Endothelial cell of umbilical vein (primary cell): ENCODE measurements around the gene DHDDS. TPM values are rescaled to one million over a fixed set of nuclear protein-coding genes. Genes with fewer than 3 reads are reported as not detected.

ENCODE experiments used
- BruUV-seq: library from RNA; stranded (reverse); fragments of 400-500 nt; replicated peaks from 2 replicates; lab custom pipeline; 2021; lab: Mats Ljungman, UMichigan
- CTCF ChIA-PET: fragments of 300-600, 350-600 bp; sonication (Branson Sonifier 250); formaldehyde crosslinking; loops from one replicate; lab custom pipeline; 2021; ENCODE audit warnings: antibody characterized with exemption, inconsistent platforms; lab: Charles Lee
- POLR2A ChIA-PET: fragments of 300-600, 350-600 bp; sonication (Branson Sonifier 250); formaldehyde crosslinking; loops from one replicate; lab custom pipeline; 2021; ENCODE audit warnings: antibody characterized with exemption, inconsistent platforms; lab: Charles Lee
- DNase-seq: peaks from one replicate; pipeline ENCODE4 v3.0.0-alpha.2; 2011; ENCODE audit warnings: low read depth, low spot score
- FAIRE-seq: peaks from 2 replicates; lab custom pipeline; 2011; peaks lifted over from hg19 to GRCh38; lab: Jason Lieb, UNC
- H2AFZ ChIP-seq: 2 replicates; pipeline ENCODE4 v1.6.0; 2012; ENCODE audit warnings: low read depth, low read length, control low read depth, inconsistent platforms
- H3K27ac ChIP-seq: 2 replicates; pipeline ENCODE4 v1.5.1; 2011; ENCODE audit warnings: low read depth, mild to moderate bottlenecking, control low read depth, low read length, moderate library complexity; ENCODE audit not compliant: insufficient read depth
- H3K27me3 ChIP-seq, 2 experiments: 2 replicates each; pipeline versions ENCODE4 v1.6.0 to v1.6.1; 2011; ENCODE audit warnings: low read length in 2 of 2, mixed read lengths in 1 of 2; ENCODE audit not compliant: control insufficient read depth in 2 of 2, insufficient read depth in 2 of 2
- H3K36me3 ChIP-seq, 2 experiments: 2 replicates in 1 of 2; 3 replicates in 1 of 2; pipeline ENCODE4 v1.5.1; 2011; ENCODE audit warnings: low read length in 2 of 2, mild to moderate bottlenecking in 1 of 2, moderate library complexity in 1 of 2; ENCODE audit not compliant: control insufficient read depth in 2 of 2, insufficient read depth in 2 of 2; ENCODE audit errors: extremely low read depth in 1 of 2
- H3K4me1 ChIP-seq: 3 replicates; pipeline ENCODE4 v1.5.1; 2011; ENCODE audit warnings: mild to moderate bottlenecking, low read length; ENCODE audit not compliant: control insufficient read depth, insufficient read depth; ENCODE audit errors: extremely low read depth
- H3K4me2 ChIP-seq: 2 replicates; pipeline ENCODE4 v1.6.1; 2011; ENCODE audit warnings: low read length, control low read depth, mixed read lengths; ENCODE audit not compliant: insufficient read depth
- H3K4me3 ChIP-seq, 3 experiments: fragments of 200-600 bp in 1 of 3; sonication (generic), shearing (Covaris generic) in 1 of 3; replicated peaks in 1 of 3; 2 replicates each; pipeline ENCODE4 v1.5.1; 2011 to 2016; ENCODE audit warnings: control low read depth in 3 of 3, low read length in 3 of 3, mild to moderate bottlenecking in 2 of 3, inconsistent platforms in 1 of 3, low read depth in 1 of 3, moderate library complexity in 1 of 3; ENCODE audit not compliant: insufficient read depth in 1 of 3
- H3K79me2 ChIP-seq: 2 replicates; pipeline ENCODE4 v1.6.0; 2012; ENCODE audit warnings: low read length, inconsistent platforms; ENCODE audit not compliant: control insufficient read depth, insufficient read depth
- H3K9ac ChIP-seq: replicated peaks from 2 replicates; pipeline ENCODE3; 2011; ENCODE audit warnings: low read length, control low read depth; ENCODE audit not compliant: insufficient read depth; ENCODE audit errors: extremely low read depth
- H3K9me1 ChIP-seq: replicated peaks from 3 replicates; pipeline ENCODE4 v1.6.0; 2011; ENCODE audit warnings: mild to moderate bottlenecking, low read length; ENCODE audit not compliant: control insufficient read depth, insufficient read depth; ENCODE audit errors: extremely low read depth
- H3K9me3 ChIP-seq: replicated peaks from 2 replicates; pipeline ENCODE4 v1.5.1; 2012; ENCODE audit warnings: low read length, inconsistent platforms; ENCODE audit not compliant: control insufficient read depth, insufficient read depth
- H4K20me1 ChIP-seq: replicated peaks from 2 replicates; pipeline ENCODE3; 2011; ENCODE audit warnings: mild to moderate bottlenecking, low read length; ENCODE audit not compliant: control insufficient read depth, insufficient read depth; ENCODE audit errors: extremely low read depth
- CTCF ChIP-seq, 2 donors: IDR thresholded peaks; 1 replicate in 1 of 2; 2 replicates in 1 of 2; pipeline ENCODE4 v1.5.1; 2011; ENCODE audit warnings: low read length in 2 of 2, mild to moderate bottlenecking in 2 of 2, moderate library complexity in 2 of 2, control low read depth in 1 of 2, inconsistent platforms in 1 of 2, low read depth in 1 of 2; ENCODE audit not compliant: insufficient read depth in 1 of 2; ENCODE audit errors: extremely low read depth in 1 of 2
- FOS ChIP-seq: IDR thresholded peaks from 2 replicates; pipeline ENCODE4 v1.6.1; 2011; ENCODE audit warnings: mild to moderate bottlenecking, low read length, moderate library complexity, borderline replicate concordance; ENCODE audit not compliant: insufficient read depth
- GATA2 ChIP-seq: IDR thresholded peaks from 2 replicates; pipeline ENCODE4 v1.7.0; 2011; ENCODE audit warnings: low read depth, mild to moderate bottlenecking, moderate library complexity, mixed read lengths, low read length; ENCODE audit not compliant: insufficient read length, insufficient read depth
- JUN ChIP-seq: IDR thresholded peaks from 2 replicates; pipeline ENCODE4 v1.6.1; 2011; ENCODE audit warnings: borderline replicate concordance, low read depth; ENCODE audit not compliant: insufficient read length, insufficient read depth
- MAX ChIP-seq: IDR thresholded peaks from 2 replicates; pipeline ENCODE4 v1.6.1; 2011; ENCODE audit not compliant: insufficient read depth, insufficient read length
- MYC ChIP-seq: IDR thresholded peaks from one replicate; pipeline ENCODE4 v1.6.1; 2011; ENCODE audit warnings: mild to moderate bottlenecking, low read depth, low read length
- POLR2A ChIP-seq: IDR thresholded peaks from 2 replicates; pipeline ENCODE4 v1.6.1; 2012; ENCODE audit warnings: low read depth, mild to moderate bottlenecking, control low read depth, low read length
- POLR2AphosphoS5 ChIP-seq: IDR thresholded peaks from 2 replicates; pipeline ENCODE4 v1.6.1; 2012; ENCODE audit warnings: low read depth, mild to moderate bottlenecking, control low read depth, low read length, moderate library complexity; ENCODE audit not compliant: insufficient read depth
- dilution Hi-C: fragments of 300-500 bp; cut with MboI; formaldehyde crosslinking; loops from one replicate; pipeline ENCODE4 v1.15.0; 2019; ENCODE audit warnings: low sequenced_read_pairs; ENCODE audit not compliant: extremely low pct_ligation_motif_present
- intact Hi-C: fragments of 100-400 bp; cut with micrococcal nuclease; formaldehyde crosslinking; loops from one replicate; pipeline ENCODE4 v1.10.0; 2022
- polyA plus RNA-seq, 4 experiments: library from polyadenylated mRNA; depleted of rRNA in 3 of 4; stranded (reverse) in 3 of 4; unstranded in 1 of 4; fragments of >200 nt; gene quantifications; 2 replicates each; pipeline versions ENCODE4 v1.2.1 to v1.2.3, GENCODE V29; 2011 to 2012; ENCODE audit warnings: missing spikeins in 1 of 4
- total RNA-seq: library from RNA; stranded (reverse); gene quantifications from 2 replicates; pipeline ENCODE4 v1.2.3, GENCODE V29; 2021

Gene DHDDS
- total and polyA plus RNA-seq, 2 donors (not counting 3 experiments of a cell fraction or from before 2014, with no cell fraction given), result 51.3 to 70.7 TPM

GRCh38 chr1:26413031-26413430 is 19.1 kb upstream of the DHDDS start:
- Histone ChIP-seq H3K4me3 (no peak overlapping the region), H3K79me2 (no peaks in the 10 kb centered on the region), H3K4me1 (no peaks in the 10 kb centered on the region), H3K27ac (no peak overlapping the region), H3K36me3 (no peaks in the 10 kb centered on the region), H3K9me1 (no peaks in the 10 kb centered on the region), H3K27me3 (peaks cover 53 to 60% of the 10 kb centered on the region in 2 experiments), H3K9me3 (no peaks in the 10 kb centered on the region), H2AFZ (no peak overlapping the region), H4K20me1 (no peaks in the 10 kb centered on the region), H3K9ac (no peak overlapping the region), H3K4me2 (no peak overlapping the region)
- CTCF ChIA-PET, result interaction anchor here (0.7 kb wide), 1 partner anchor 63 kb away, joined by 4 read pairs; no protein-coding TSS in a partner anchor
- intact Hi-C loops, result no loop called here
- POLR2A ChIA-PET, result no interaction called here
- no TSS peak for BruUV-seq
- no peak for FAIRE-seq
- TF ChIP-seq POLR2A (no peak), FOS (no peak), GATA2 (no peak), MAX (no peak), POLR2AphosphoS5 (no peak)
- no peak for DNase-seq
- dilution Hi-C loops, result no loop called here

GRCh38 chr1:26417111-26417759 is 14.9 kb upstream of the DHDDS start:
- no peak overlapping the region for H3K4me3 ChIP-seq
- no peaks in the 10 kb centered on the region for H3K9me3 ChIP-seq
- peak; percentile 82 for FAIRE-seq
- POLR2A ChIA-PET, result no interaction called here
- no peak overlapping the region for H3K4me2 ChIP-seq
- CTCF ChIA-PET, result interaction anchor here (0.5 to 4.6 kb wide), 76 partner anchors 9 to 522 kb away, joined by 3 to 102 read pairs (median 5); partner anchors contain the start of genes CD52, CEP85, DHDDS and HMGN2
- dilution Hi-C loops (no loop called here), intact Hi-C loops (loop anchor here (1.0 to 2.0 kb wide), 3 partner anchors 132 to 380 kb away; no protein-coding TSS in a partner anchor)
- peak; percentile 57 for DNase-seq
- no peaks in the 10 kb centered on the region for H3K4me1 ChIP-seq
- H3K36me3 ChIP-seq, result no peaks in the 10 kb centered on the region
- no peak overlapping the region for H2AFZ ChIP-seq
- H3K9ac ChIP-seq, result no peak overlapping the region
- TF ChIP-seq MYC, result no peak
- TF ChIP-seq CTCF (IDR thresholded peaks at IDR 0.05; ENCODE audit: extremely low read depth in 1 of 2, insufficient read depth in 1 of 2, low read depth in 1 of 2, low read length in 2 of 2), result peak; percentile 82 to 99
- no peak for TF ChIP-seq MAX
- no peak for TF ChIP-seq JUN
- TF ChIP-seq POLR2A, result no peak
- H3K9me1 ChIP-seq, result no peaks in the 10 kb centered on the region
- peaks cover 39 to 40% of the 10 kb centered on the region in 2 experiments for H3K27me3 ChIP-seq
- no TSS peak for BruUV-seq
- no peaks in the 10 kb centered on the region for H3K79me2 ChIP-seq
- no peaks in the 10 kb centered on the region for H4K20me1 ChIP-seq
- no peak overlapping the region for H3K27ac ChIP-seq
